SK-N-SH treated with all-trans-retinoic acid at 6 μM for 48 hours (cell line): Measurements from ENCODE around the gene RNPC3.

Experiments
- ATAC-seq: fragments of 200-7000 bp; cut with Tn5 transposase; 3 replicates; pipeline ENCODE4 v1.9.1; 2020; ENCODE audit warnings: mild to moderate bottlenecking, moderate library complexity
- ARNTL ChIP-seq: fragments of 450-650 bp; formaldehyde crosslinking; IDR thresholded peaks from 2 replicates; pipeline ENCODE4 v1.5.0; 2020; ENCODE audit warnings: low read depth, mild to moderate bottlenecking, moderate library complexity, borderline replicate concordance
- BACH2 ChIP-seq: fragments of 250-450 bp; sonication (Bioruptor Pico); IDR thresholded peaks from 2 replicates; pipeline ENCODE4 v1.9.0; 2021; ENCODE audit warnings: mild to moderate bottlenecking, borderline replicate concordance
- CSDC2 ChIP-seq: fragments of 250-450 bp; sonication (Bioruptor Pico); IDR thresholded peaks from 2 replicates; pipeline ENCODE4 v1.5.0; 2020; ENCODE audit warnings: mild to moderate bottlenecking, moderate library complexity
- ESRRG ChIP-seq: fragments of 250-450 bp; sonication (Bioruptor Pico); IDR thresholded peaks from 2 replicates; pipeline ENCODE4 v1.6.1; 2021; ENCODE audit warnings: mild to moderate bottlenecking
- GLIS3 ChIP-seq: fragments of 250-450 bp; sonication (Bioruptor Pico); IDR thresholded peaks from 2 replicates; pipeline ENCODE4 v1.5.0; 2020; ENCODE audit warnings: mild to moderate bottlenecking, moderate library complexity
- ISL1 ChIP-seq: fragments of 250-450 bp; sonication (Bioruptor Pico); IDR thresholded peaks from 2 replicates; pipeline ENCODE4 v2.1.2; 2022; ENCODE audit warnings: mild to moderate bottlenecking, moderate library complexity
- OSR1 ChIP-seq: fragments of 250-450 bp; sonication (Bioruptor Pico); IDR thresholded peaks from 2 replicates; pipeline ENCODE4 v1.8.0; 2022; ENCODE audit warnings: moderate library complexity, mild to moderate bottlenecking, inconsistent platforms
- PPARA ChIP-seq: fragments of 250-450 bp; sonication (Bioruptor Pico); IDR thresholded peaks from 2 replicates; pipeline ENCODE4 v1.5.0; 2020; ENCODE audit warnings: mild to moderate bottlenecking, borderline replicate concordance
- RARB ChIP-seq: fragments of 250-450 bp; sonication (Bioruptor Pico); IDR thresholded peaks from 2 replicates; pipeline ENCODE4 v1.8.0; 2021; ENCODE audit warnings: mild to moderate bottlenecking, moderate library complexity
- SNAI2 ChIP-seq: fragments of 250-450 bp; sonication (Bioruptor Pico); IDR thresholded peaks from 2 replicates; pipeline ENCODE4 v1.5.0; 2020; ENCODE audit warnings: mild to moderate bottlenecking, moderate library complexity
- TCF4 ChIP-seq: fragments of 250-450 bp; sonication (Bioruptor Pico); IDR thresholded peaks from 2 replicates; pipeline ENCODE4 v1.8.0; 2021; ENCODE audit warnings: mild to moderate bottlenecking, moderate library complexity, borderline replicate concordance
- TOX ChIP-seq: fragments of 250-450 bp; sonication (Bioruptor Pico); IDR thresholded peaks from 2 replicates; pipeline ENCODE4 v1.8.0; 2021; ENCODE audit warnings: mild to moderate bottlenecking, moderate library complexity, borderline replicate concordance
- ZC3H10 ChIP-seq: fragments of 250-450 bp; sonication (Bioruptor Pico); IDR thresholded peaks from 2 replicates; pipeline ENCODE4 v1.5.1; 2021; ENCODE audit warnings: mild to moderate bottlenecking, moderate library complexity
- ZFP30 ChIP-seq: fragments of 450-650 bp; formaldehyde crosslinking; IDR thresholded peaks from 2 replicates; pipeline ENCODE4 v1.5.0; 2022; ENCODE audit warnings: mild to moderate bottlenecking, moderate library complexity
- ZNF565 ChIP-seq: fragments of 450-650 bp; formaldehyde crosslinking; conservative IDR thresholded peaks from 2 replicates; pipeline ENCODE4 v1.5.0; 2020; ENCODE audit warnings: low read depth, mild to moderate bottlenecking, moderate library complexity
- ZNF70 ChIP-seq: fragments of 450-650 bp; formaldehyde crosslinking; IDR thresholded peaks from 2 replicates; pipeline ENCODE4 v1.5.0; 2020; ENCODE audit warnings: mild to moderate bottlenecking, moderate library complexity
- TF ChIP-seq, protein P1 (sequence below): fragments of 250-450 bp; sonication (Bioruptor Pico); IDR thresholded peaks from 2 replicates; pipeline ENCODE4 v1.5.0; 2020; ENCODE audit warnings: mild to moderate bottlenecking, moderate library complexity
- TF ChIP-seq, protein P2 (sequence below): fragments of 250-450 bp; sonication (Bioruptor Pico); IDR thresholded peaks from 2 replicates; pipeline ENCODE4 v1.8.0; 2020; ENCODE audit warnings: mild to moderate bottlenecking, moderate library complexity, borderline replicate concordance
- TF ChIP-seq, protein P3 (sequence below): fragments of 250-450 bp; sonication (Bioruptor Pico); IDR thresholded peaks from 2 replicates; pipeline ENCODE4 v1.8.0; 2021; ENCODE audit warnings: low read depth, mild to moderate bottlenecking, moderate library complexity, borderline replicate concordance
- TF ChIP-seq, protein P4 (sequence below): fragments of 250-450 bp; sonication (Bioruptor Pico); IDR thresholded peaks from 2 replicates; pipeline ENCODE4 v1.5.1; 2020; ENCODE audit warnings: low read depth, mild to moderate bottlenecking, moderate library complexity
- TF ChIP-seq, protein P5 (sequence below): fragments of 250-450 bp; sonication (Bioruptor Pico); IDR thresholded peaks from 2 replicates; pipeline ENCODE4 v1.5.1; 2021; ENCODE audit warnings: mild to moderate bottlenecking, moderate library complexity

The RNPC3 gene

DNA sequence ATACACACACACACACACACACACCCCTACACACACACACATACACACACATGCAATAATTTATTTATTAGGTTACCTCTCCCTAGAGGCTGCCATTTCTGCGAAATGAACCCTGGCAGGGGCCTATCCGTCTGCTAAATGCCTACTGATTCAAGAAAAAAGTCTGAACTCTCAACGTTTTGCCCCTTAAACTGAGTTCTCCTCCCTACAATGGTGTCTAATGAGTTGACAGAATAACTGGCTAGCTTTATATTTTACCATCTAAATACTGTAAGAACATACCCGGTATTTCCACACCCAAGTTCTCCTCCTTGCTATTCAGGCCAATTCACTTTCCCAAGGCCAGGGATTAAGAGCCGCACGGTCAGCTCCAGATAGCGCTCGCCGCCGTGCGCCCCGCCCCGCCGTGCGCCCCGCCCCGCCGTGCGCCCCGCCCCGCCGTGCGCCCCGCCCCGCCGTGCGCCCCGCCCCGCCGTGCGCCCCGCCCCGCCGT is 339 bp upstream of the RNPC3 start:
- ATAC-seq, result peak; percentile 86
- no peak for TF ChIP-seq GLIS3
- TF ChIP-seq, protein P1, sequence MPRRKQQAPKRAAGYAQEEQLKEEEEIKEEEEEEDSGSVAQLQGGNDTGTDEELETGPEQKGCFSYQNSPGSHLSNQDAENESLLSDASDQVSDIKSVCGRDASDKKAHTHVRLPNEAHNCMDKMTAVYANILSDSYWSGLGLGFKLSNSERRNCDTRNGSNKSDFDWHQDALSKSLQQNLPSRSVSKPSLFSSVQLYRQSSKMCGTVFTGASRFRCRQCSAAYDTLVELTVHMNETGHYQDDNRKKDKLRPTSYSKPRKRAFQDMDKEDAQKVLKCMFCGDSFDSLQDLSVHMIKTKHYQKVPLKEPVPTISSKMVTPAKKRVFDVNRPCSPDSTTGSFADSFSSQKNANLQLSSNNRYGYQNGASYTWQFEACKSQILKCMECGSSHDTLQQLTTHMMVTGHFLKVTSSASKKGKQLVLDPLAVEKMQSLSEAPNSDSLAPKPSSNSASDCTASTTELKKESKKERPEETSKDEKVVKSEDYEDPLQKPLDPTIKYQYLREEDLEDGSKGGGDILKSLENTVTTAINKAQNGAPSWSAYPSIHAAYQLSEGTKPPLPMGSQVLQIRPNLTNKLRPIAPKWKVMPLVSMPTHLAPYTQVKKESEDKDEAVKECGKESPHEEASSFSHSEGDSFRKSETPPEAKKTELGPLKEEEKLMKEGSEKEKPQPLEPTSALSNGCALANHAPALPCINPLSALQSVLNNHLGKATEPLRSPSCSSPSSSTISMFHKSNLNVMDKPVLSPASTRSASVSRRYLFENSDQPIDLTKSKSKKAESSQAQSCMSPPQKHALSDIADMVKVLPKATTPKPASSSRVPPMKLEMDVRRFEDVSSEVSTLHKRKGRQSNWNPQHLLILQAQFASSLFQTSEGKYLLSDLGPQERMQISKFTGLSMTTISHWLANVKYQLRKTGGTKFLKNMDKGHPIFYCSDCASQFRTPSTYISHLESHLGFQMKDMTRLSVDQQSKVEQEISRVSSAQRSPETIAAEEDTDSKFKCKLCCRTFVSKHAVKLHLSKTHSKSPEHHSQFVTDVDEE (CRISPR knock-in tag), result no peak
- TF ChIP-seq BACH2 (CRISPR knock-in tag), result no peak
- no peak for TF ChIP-seq ZNF565 (CRISPR knock-in tag)
- TF ChIP-seq OSR1 (CRISPR knock-in tag), result no peak
- TF ChIP-seq ZC3H10 (CRISPR knock-in tag), result no peak
- no peak for TF ChIP-seq ZFP30
- TF ChIP-seq ISL1 (CRISPR knock-in tag), result no peak

DNA sequence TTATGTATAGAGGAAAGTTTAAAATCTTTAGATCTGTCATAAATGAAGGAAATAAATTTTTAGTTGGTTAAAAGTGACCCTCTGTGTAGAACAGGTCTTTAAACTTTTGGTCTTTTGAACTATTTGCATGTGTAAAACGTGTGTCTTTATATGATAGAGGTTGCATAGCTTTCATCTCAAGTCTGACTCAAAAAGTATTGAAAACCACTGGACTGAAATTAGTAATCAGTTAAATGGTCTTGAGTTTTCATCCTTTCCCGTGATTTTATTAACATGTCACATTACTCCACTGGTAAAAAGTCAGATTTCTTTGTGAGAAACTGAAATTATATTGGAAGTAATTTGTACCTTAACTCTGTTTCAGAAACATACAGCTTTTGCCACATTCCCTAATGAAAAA is 1.8 kb downstream of the RNPC3 start:
- TF ChIP-seq SNAI2 (CRISPR knock-in tag) (no peak), OSR1 (CRISPR knock-in tag) (no peak), ZNF565 (CRISPR knock-in tag) (no peak), RARB (CRISPR knock-in tag) (no peak), CSDC2 (CRISPR knock-in tag) (no peak), BACH2 (CRISPR knock-in tag) (no peak), ARNTL (CRISPR knock-in tag) (no peak), GLIS3 (no peak), ZNF70 (CRISPR knock-in tag) (no peak)
- TF ChIP-seq, protein P2, sequence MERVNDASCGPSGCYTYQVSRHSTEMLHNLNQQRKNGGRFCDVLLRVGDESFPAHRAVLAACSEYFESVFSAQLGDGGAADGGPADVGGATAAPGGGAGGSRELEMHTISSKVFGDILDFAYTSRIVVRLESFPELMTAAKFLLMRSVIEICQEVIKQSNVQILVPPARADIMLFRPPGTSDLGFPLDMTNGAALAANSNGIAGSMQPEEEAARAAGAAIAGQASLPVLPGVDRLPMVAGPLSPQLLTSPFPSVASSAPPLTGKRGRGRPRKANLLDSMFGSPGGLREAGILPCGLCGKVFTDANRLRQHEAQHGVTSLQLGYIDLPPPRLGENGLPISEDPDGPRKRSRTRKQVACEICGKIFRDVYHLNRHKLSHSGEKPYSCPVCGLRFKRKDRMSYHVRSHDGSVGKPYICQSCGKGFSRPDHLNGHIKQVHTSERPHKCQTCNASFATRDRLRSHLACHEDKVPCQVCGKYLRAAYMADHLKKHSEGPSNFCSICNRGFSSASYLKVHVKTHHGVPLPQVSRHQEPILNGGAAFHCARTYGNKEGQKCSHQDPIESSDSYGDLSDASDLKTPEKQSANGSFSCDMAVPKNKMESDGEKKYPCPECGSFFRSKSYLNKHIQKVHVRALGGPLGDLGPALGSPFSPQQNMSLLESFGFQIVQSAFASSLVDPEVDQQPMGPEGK (CRISPR knock-in tag), result no peak
- TF ChIP-seq, protein P1 (CRISPR knock-in tag), result no peak
- TF ChIP-seq, protein P3, sequence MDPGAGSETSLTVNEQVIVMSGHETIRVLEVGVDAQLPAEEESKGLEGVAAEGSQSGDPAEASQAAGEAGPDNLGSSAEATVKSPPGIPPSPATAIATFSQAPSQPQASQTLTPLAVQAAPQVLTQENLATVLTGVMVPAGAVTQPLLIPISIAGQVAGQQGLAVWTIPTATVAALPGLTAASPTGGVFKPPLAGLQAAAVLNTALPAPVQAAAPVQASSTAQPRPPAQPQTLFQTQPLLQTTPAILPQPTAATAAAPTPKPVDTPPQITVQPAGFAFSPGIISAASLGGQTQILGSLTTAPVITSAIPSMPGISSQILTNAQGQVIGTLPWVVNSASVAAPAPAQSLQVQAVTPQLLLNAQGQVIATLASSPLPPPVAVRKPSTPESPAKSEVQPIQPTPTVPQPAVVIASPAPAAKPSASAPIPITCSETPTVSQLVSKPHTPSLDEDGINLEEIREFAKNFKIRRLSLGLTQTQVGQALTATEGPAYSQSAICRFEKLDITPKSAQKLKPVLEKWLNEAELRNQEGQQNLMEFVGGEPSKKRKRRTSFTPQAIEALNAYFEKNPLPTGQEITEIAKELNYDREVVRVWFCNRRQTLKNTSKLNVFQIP (CRISPR knock-in tag), result no peak
- TF ChIP-seq, protein P4, sequence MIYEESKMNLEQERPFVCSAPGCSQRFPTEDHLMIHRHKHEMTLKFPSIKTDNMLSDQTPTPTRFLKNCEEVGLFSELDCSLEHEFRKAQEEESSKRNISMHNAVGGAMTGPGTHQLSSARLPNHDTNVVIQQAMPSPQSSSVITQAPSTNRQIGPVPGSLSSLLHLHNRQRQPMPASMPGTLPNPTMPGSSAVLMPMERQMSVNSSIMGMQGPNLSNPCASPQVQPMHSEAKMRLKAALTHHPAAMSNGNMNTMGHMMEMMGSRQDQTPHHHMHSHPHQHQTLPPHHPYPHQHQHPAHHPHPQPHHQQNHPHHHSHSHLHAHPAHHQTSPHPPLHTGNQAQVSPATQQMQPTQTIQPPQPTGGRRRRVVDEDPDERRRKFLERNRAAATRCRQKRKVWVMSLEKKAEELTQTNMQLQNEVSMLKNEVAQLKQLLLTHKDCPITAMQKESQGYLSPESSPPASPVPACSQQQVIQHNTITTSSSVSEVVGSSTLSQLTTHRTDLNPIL (CRISPR knock-in tag), result no peak

DNA sequence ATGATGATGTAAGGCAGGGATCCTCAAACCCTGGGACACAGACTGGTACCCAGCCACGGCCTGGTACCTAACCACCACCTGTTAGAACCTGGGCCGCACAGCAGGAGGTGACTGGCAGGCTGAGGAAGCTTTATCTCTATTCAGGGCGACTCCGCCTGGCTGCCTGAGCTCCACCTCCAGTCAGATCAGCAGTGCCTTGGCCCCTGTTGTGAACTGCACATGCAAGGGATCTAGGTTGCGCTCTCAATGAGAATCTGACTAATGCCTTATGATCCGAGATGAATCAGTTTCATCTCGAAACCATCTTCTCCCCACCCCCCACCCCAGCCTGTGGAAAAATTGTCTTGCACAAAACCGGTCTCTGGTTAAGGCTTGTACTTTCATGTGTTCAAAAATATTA is 4.2 kb downstream of the RNPC3 start:
- TF ChIP-seq, protein P2 (CRISPR knock-in tag), result no peak
- TF ChIP-seq SNAI2 (CRISPR knock-in tag), result no peak
- TF ChIP-seq PPARA, result no peak
- TF ChIP-seq TOX, result no peak
- no peak for TF ChIP-seq BACH2 (CRISPR knock-in tag)
- no peak for TF ChIP-seq RARB (CRISPR knock-in tag)
- TF ChIP-seq CSDC2 (CRISPR knock-in tag), result no peak
- no peak for TF ChIP-seq ZNF565 (CRISPR knock-in tag)
- no peak for TF ChIP-seq TCF4 (CRISPR knock-in tag)
- TF ChIP-seq OSR1 (CRISPR knock-in tag), result no peak
- TF ChIP-seq, protein P5, sequence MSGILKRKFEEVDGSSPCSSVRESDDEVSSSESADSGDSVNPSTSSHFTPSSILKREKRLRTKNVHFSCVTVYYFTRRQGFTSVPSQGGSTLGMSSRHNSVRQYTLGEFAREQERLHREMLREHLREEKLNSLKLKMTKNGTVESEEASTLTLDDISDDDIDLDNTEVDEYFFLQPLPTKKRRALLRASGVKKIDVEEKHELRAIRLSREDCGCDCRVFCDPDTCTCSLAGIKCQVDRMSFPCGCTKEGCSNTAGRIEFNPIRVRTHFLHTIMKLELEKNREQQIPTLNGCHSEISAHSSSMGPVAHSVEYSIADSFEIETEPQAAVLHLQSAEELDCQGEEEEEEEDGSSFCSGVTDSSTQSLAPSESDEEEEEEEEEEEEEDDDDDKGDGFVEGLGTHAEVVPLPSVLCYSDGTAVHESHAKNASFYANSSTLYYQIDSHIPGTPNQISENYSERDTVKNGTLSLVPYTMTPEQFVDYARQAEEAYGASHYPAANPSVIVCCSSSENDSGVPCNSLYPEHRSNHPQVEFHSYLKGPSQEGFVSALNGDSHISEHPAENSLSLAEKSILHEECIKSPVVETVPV (CRISPR knock-in tag), result no peak
- TF ChIP-seq ISL1 (CRISPR knock-in tag), result no peak
- no peak for TF ChIP-seq ESRRG (CRISPR knock-in tag)
- no peak for ATAC-seq

More for the DNA sequence above, 1.8 kb downstream of the RNPC3 start:
- no peak for ATAC-seq
